Urinary bladder (tissue), 4 donors: Measurements from ENCODE around the gene FOXP1. TPM values are rescaled to one million over a fixed set of nuclear protein-coding genes. Genes with fewer than 3 reads are reported as not detected.
"Not testable (repeated sequence)": the region's sequence is repeated elsewhere in the genome, so short reads cannot be mapped to it uniquely, and the experiment has no call there.

ENCODE experiments used
- DNase-seq: peaks from one replicate; pipeline ENCODE4 v3.0.0-alpha.2; 2015; ENCODE audit errors: extremely low spot score
- H3K27ac ChIP-seq: one replicate; pipeline ENCODE4 v1.5.1; 2013; ENCODE audit warnings: low read depth, mild to moderate bottlenecking, moderate library complexity
- H3K36me3 ChIP-seq: one replicate; pipeline ENCODE4 v1.6.1; 2013; ENCODE audit warnings: mild to moderate bottlenecking, moderate library complexity; ENCODE audit not compliant: insufficient read depth
- H3K4me1 ChIP-seq: one replicate; pipeline ENCODE4 v1.6.1; 2013; ENCODE audit warnings: mild to moderate bottlenecking, moderate library complexity; ENCODE audit not compliant: insufficient read depth
- H3K4me3 ChIP-seq: one replicate; pipeline ENCODE4 v1.5.1; 2013; ENCODE audit warnings: low read depth, low read length
- WGBS: extraction: QIAGEN DNeasy Blood & Tissue Kit; methylation state at CpG from one replicate; pipeline ENCODE4 v1.1.7; 2013; 5-methylcytosine and 5-hydroxymethylcytosine counted together
- polyA plus RNA-seq: library from polyadenylated mRNA; stranded (reverse); fragments of 200-250 nt; gene quantifications from one replicate; pipeline ENCODE4 v1.2.3, GENCODE V29; 2013
- total RNA-seq: library from RNA; depleted of rRNA; stranded (reverse); fragments of >200 nt; gene quantifications from one replicate; pipeline ENCODE4 v1.2.3, GENCODE V29; 2014
- donor health status: healthy with polysubstance abuse.
- donor health status: healthy.

The FOXP1 gene
- total and polyA plus RNA-seq, 2 donors: 27.4 to 176 TPM

- DNase-seq: no peak
- Histone ChIP-seq H3K4me1 (no peaks in the 10 kb centered on the region), H3K36me3 (peaks cover 1% of the 10 kb centered on the region), H3K4me3 (no peak overlapping the region), H3K27ac (no peak overlapping the region)
- 95% methylated on average over 13 of the region's 13 CpGs for WGBS
Observed at GRCh38 chr3:70977712-70978111, 605.8 kb downstream of the FOXP1 start.

GRCh38 chr3:70975981-70976380 is 607.5 kb downstream of the FOXP1 start:
- H3K4me1 ChIP-seq, H3K27ac ChIP-seq, H3K36me3 ChIP-seq, DNase-seq, H3K4me3 ChIP-seq: not testable (repeated sequence)
- WGBS: 88% methylated on average over 5 of the region's 5 CpGs

GRCh38 chr3:70974747-70975146 is 608.8 kb downstream of the FOXP1 start:
- no peak for DNase-seq
- Histone ChIP-seq H3K27ac (no peak overlapping the region), H3K36me3 (peaks cover 3% of the 10 kb centered on the region), H3K4me1 (no peaks in the 10 kb centered on the region), H3K4me3 (no peak overlapping the region)
- 77% methylated on average over 5 of the region's 5 CpGs for WGBS

GRCh38 chr3:70973558-70973957 is 610.0 kb downstream of the FOXP1 start:
- Histone ChIP-seq H3K4me3 (no peak overlapping the region), H3K4me1 (no peaks in the 10 kb centered on the region), H3K27ac (no peak overlapping the region), H3K36me3 (peaks cover 8% of the 10 kb centered on the region)
- 92% methylated on average over 6 of the region's 6 CpGs for WGBS
- no peak for DNase-seq

GRCh38 chr3:70972855-70973254 is 610.7 kb downstream of the FOXP1 start:
- H3K4me1 ChIP-seq: no peaks in the 10 kb centered on the region
- DNase-seq: no peak
- WGBS: 96% methylated on average over 11 of the region's 11 CpGs
- no peak overlapping the region for H3K27ac ChIP-seq
- no peak overlapping the region for H3K4me3 ChIP-seq
- H3K36me3 ChIP-seq: peaks cover 8% of the 10 kb centered on the region

- no peak overlapping the region for H3K4me3 ChIP-seq
- no peak overlapping the region for H3K27ac ChIP-seq
- WGBS: 54% methylated on average over 6 of the region's 6 CpGs
- DNase-seq: no peak
- no peaks in the 10 kb centered on the region for H3K4me1 ChIP-seq
- peaks cover 8% of the 10 kb centered on the region for H3K36me3 ChIP-seq
Observed at GRCh38 chr3:70970952-70971351, 612.6 kb downstream of the FOXP1 start.

GRCh38 chr3:70970171-70970570 is 613.4 kb downstream of the FOXP1 start:
- Histone ChIP-seq H3K4me1 (no peaks in the 10 kb centered on the region), H3K27ac (no peak overlapping the region), H3K36me3 (peaks cover 12% of the 10 kb centered on the region), H3K4me3 (no peak overlapping the region)
- DNase-seq: no peak
- WGBS: 81% methylated on average over 4 of the region's 4 CpGs

- Histone ChIP-seq H3K27ac (no peak overlapping the region), H3K36me3 (peaks cover 4% of the 10 kb centered on the region), H3K4me1 (no peaks in the 10 kb centered on the region), H3K4me3 (no peak overlapping the region)
- DNase-seq: no peak
- 84% methylated on average over 13 of the region's 13 CpGs for WGBS
Observed at GRCh38 chr3:70963431-70964275, 619.9 kb downstream of the FOXP1 start.

GRCh38 chr3:70959506-70960291 is 623.8 kb downstream of the FOXP1 start:
- DNase-seq: no peak

GRCh38 chr3:70952033-70952747 is 631.3 kb downstream of the FOXP1 start:
- Histone ChIP-seq H3K4me1 (no peaks in the 10 kb centered on the region), H3K4me3 (no peak overlapping the region)
- 85% methylated on average over 12 of the region's 12 CpGs for WGBS

More at GRCh38 chr3:70959506-70960291, 623.8 kb downstream of the FOXP1 start:
- 94% methylated on average over 14 of the region's 14 CpGs for WGBS
- no peaks in the 10 kb centered on the region for H3K4me1 ChIP-seq
- H3K4me3 ChIP-seq: no peak overlapping the region
- H3K27ac ChIP-seq: no peak overlapping the region
- H3K36me3 ChIP-seq: peaks cover 5% of the 10 kb centered on the region

GRCh38 chr3:70951316-70951715 is 632.2 kb downstream of the FOXP1 start:
- Histone ChIP-seq H3K36me3 (no peaks in the 10 kb centered on the region), H3K4me1 (no peaks in the 10 kb centered on the region), H3K4me3 (no peak overlapping the region), H3K27ac (no peak overlapping the region)
- DNase-seq: no peak
- whole genome bisulfite sequencing: 54% methylated on average over 5 of the region's 5 CpGs

More at GRCh38 chr3:70952033-70952747, 631.3 kb downstream of the FOXP1 start:
- no peak for DNase-seq
- Histone ChIP-seq H3K36me3 (no peaks in the 10 kb centered on the region), H3K27ac (no peak overlapping the region)

- Histone ChIP-seq H3K4me3 (no peak overlapping the region), H3K27ac (no peak overlapping the region), H3K36me3 (no peaks in the 10 kb centered on the region), H3K4me1 (no peaks in the 10 kb centered on the region)
- whole genome bisulfite sequencing: 73% methylated on average over 1 of the region's 1 CpG
- no peak for DNase-seq
Observed at GRCh38 chr3:70947579-70947978, 635.9 kb downstream of the FOXP1 start.

GRCh38 chr3:70943886-70944285 is 639.6 kb downstream of the FOXP1 start:
- Histone ChIP-seq H3K4me3 (no peak overlapping the region), H3K27ac (no peak overlapping the region), H3K4me1 (no peaks in the 10 kb centered on the region), H3K36me3 (no peaks in the 10 kb centered on the region)
- 88% methylated on average over 3 of the region's 3 CpGs for WGBS
- no peak for DNase-seq
